Neural progenitor cell (in vitro differentiated cells): Measurements from ENCODE around the gene ME1. TPM values are rescaled to one million over a fixed set of nuclear protein-coding genes. Genes with fewer than 3 reads are reported as not detected.

Experiments used
- DNase-seq: peaks from one replicate; pipeline ENCODE4 v3.0.0-alpha.2; 2016; ENCODE audit warnings: low spot score
- H2AFZ ChIP-seq: fragments of 200-600 bp; sonication (generic); replicated peaks from 2 replicates; pipeline ENCODE4 v1.6.1; 2016; ENCODE audit warnings: antibody characterized with exemption
- H3F3A ChIP-seq: fragments of 200-600 bp; sonication (generic); 2 replicates; pipeline ENCODE4 v1.6.1; 2016; ENCODE audit warnings: antibody characterized with exemption, low read depth
- H3K27ac ChIP-seq: fragments of 200-600 bp; sonication (generic); 2 replicates; pipeline ENCODE4 v1.5.1; 2016; ENCODE audit warnings: mild to moderate bottlenecking
- H3K27me3 ChIP-seq: fragments of 200-600 bp; sonication (generic); 2 replicates; pipeline ENCODE4 v1.6.1; 2016; ENCODE audit warnings: mild to moderate bottlenecking, moderate library complexity
- H3K36me3 ChIP-seq: fragments of 200-600 bp; sonication (generic); 2 replicates; pipeline ENCODE4 v1.5.1; 2016
- H3K4me1 ChIP-seq: fragments of 200-600 bp; sonication (generic); 2 replicates; pipeline ENCODE4 v1.6.1; 2016; ENCODE audit warnings: mixed run types
- H3K4me2 ChIP-seq: fragments of 200-600 bp; sonication (generic); 2 replicates; pipeline ENCODE4 v1.6.1; 2016
- H3K4me3 ChIP-seq: fragments of 200-600 bp; sonication (generic); 2 replicates; pipeline ENCODE4 v1.5.1; 2016
- H3K79me2 ChIP-seq: fragments of 200-600 bp; sonication (generic); 2 replicates; pipeline ENCODE4 v1.6.1; 2016; ENCODE audit warnings: low read depth
- H3K9ac ChIP-seq: fragments of 200-600 bp; sonication (generic); 2 replicates; pipeline ENCODE4 v1.6.1; 2016
- H3K9me3 ChIP-seq: fragments of 200-600 bp; sonication (generic); 2 replicates; pipeline ENCODE4 v1.5.1; 2016; ENCODE audit warnings: low read depth
- H4K20me1 ChIP-seq: fragments of 200-600 bp; sonication (generic); 2 replicates; pipeline ENCODE4 v1.6.1; 2016; ENCODE audit warnings: low read depth
- H3K27ac Mint-ChIP-seq: 3 replicates; pipeline ENCODE4 v1.8.0; 2021; ENCODE audit warnings: mixed read lengths
- H3K27me3 Mint-ChIP-seq: 2 replicates; pipeline ENCODE4 v1.8.0; 2022; ENCODE audit warnings: low read depth, mild to moderate bottlenecking, inconsistent platforms, moderate library complexity, mixed read lengths; ENCODE audit not compliant: insufficient read depth
- H3K36me3 Mint-ChIP-seq: 3 replicates; pipeline ENCODE4 v1.8.0; 2021; ENCODE audit warnings: mixed read lengths
- H3K4me1 Mint-ChIP-seq: 3 replicates; pipeline ENCODE4 v1.8.0; 2021; ENCODE audit warnings: mixed read lengths
- H3K4me3 Mint-ChIP-seq: 3 replicates; pipeline ENCODE4 v1.8.0; 2021; ENCODE audit warnings: mild to moderate bottlenecking, moderate library complexity, mixed read lengths
- H3K9me3 Mint-ChIP-seq: 3 replicates; pipeline ENCODE4 v1.8.0; 2020; ENCODE audit warnings: mixed read lengths
- EZH2 ChIP-seq: fragments of 200-600 bp; sonication (generic); IDR thresholded peaks from 2 replicates; pipeline ENCODE4 v1.6.1; 2017; ENCODE audit warnings: antibody characterized with exemption, mild to moderate bottlenecking, moderate library complexity
- EZH2phosphoT487 ChIP-seq: fragments of 200-600 bp; sonication (generic); IDR thresholded peaks from 2 replicates; pipeline ENCODE4 v1.6.1; 2017; ENCODE audit warnings: antibody characterized with exemption
- total RNA-seq: library from RNA; depleted of rRNA; stranded (reverse); fragments of >200 nt; gene quantifications from 2 replicates; pipeline ENCODE4 v1.2.3, GENCODE V29; 2015; ENCODE audit warnings: low replicate concordance
- TF ChIP-seq, protein P1 (sequence below): fragments of 200-600 bp; sonication (generic); IDR thresholded peaks from 2 replicates; pipeline ENCODE4 v1.5.1; 2017; ENCODE audit warnings: antibody characterized with exemption, mild to moderate bottlenecking

ME1 gene
- total RNA-seq, 1 donor from 2014 or later = 2.8 TPM

DNA sequence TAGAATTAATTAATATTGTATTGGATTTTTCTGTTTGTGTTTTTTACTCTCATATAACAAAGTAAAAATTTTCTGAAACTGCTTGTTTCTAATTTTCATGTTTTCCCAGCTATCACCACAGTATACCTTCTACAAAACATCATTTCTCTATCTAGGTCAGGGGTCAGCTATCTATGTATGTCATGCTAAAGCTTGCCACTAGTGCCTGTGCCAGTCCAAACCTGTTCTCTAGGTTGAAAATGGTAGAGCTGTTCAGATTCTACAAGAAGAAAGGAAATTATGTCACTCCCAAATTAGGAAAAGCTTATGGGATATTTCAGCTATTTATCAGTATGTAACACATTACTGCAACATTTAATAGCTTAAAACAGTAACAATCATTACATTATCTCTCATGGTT lies 5.8 kb upstream of the ME1 start:
- Mint-ChIP-seq H3K36me3 (no peaks in the 10 kb centered on the region), H3K4me3 (no peak overlapping the region), H3K9me3 (peaks cover 2% of the 10 kb centered on the region), H3K4me1 (no peaks in the 10 kb centered on the region), H3K27me3 (peaks cover 5% of the 10 kb centered on the region), H3K27ac (no peak overlapping the region)
- DNase-seq = no peak
- Histone ChIP-seq H4K20me1 (no peaks in the 10 kb centered on the region), H3K79me2 (no peaks in the 10 kb centered on the region), H3K4me1 (no peaks in the 10 kb centered on the region), H3K4me3 (no peak overlapping the region), H3F3A (peaks cover 8% of the 10 kb centered on the region), H2AFZ (no peak overlapping the region), H3K9me3 (no peaks in the 10 kb centered on the region), H3K36me3 (no peaks in the 10 kb centered on the region), H3K27me3 (peaks cover 7% of the 10 kb centered on the region), H3K9ac (no peak overlapping the region), H3K4me2 (no peak overlapping the region), H3K27ac (no peak overlapping the region)
- TF ChIP-seq EZH2phosphoT487 = no peak
- TF ChIP-seq EZH2 = no peak
- TF ChIP-seq, protein P1, sequence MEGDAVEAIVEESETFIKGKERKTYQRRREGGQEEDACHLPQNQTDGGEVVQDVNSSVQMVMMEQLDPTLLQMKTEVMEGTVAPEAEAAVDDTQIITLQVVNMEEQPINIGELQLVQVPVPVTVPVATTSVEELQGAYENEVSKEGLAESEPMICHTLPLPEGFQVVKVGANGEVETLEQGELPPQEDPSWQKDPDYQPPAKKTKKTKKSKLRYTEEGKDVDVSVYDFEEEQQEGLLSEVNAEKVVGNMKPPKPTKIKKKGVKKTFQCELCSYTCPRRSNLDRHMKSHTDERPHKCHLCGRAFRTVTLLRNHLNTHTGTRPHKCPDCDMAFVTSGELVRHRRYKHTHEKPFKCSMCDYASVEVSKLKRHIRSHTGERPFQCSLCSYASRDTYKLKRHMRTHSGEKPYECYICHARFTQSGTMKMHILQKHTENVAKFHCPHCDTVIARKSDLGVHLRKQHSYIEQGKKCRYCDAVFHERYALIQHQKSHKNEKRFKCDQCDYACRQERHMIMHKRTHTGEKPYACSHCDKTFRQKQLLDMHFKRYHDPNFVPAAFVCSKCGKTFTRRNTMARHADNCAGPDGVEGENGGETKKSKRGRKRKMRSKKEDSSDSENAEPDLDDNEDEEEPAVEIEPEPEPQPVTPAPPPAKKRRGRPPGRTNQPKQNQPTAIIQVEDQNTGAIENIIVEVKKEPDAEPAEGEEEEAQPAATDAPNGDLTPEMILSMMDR = no peak

DNA sequence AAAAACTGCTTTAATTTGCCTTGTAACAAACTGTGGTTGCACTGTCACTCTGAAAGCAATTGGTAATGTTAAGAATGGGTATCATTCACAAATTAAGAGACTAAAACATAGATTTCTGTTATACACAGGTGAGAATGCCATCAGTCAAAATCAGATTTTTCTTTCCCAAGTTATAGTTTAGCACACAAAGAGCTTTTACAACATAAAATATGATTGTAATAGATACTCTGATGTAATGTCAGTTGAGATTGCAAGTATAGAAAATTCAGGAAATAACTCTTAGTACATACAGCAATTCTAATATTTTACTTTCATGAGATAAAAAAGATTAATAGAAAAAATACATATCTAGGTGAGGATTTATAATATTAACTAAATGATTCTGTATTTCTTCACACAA lies 2.3 kb upstream of the ME1 start:
- Histone ChIP-seq H3K9ac (no peak overlapping the region), H3K4me3 (no peak overlapping the region), H3K27me3 (peaks cover 18% of the 10 kb centered on the region), H3K4me1 (peaks cover 11% of the 10 kb centered on the region), H3K9me3 (no peaks in the 10 kb centered on the region), H4K20me1 (no peaks in the 10 kb centered on the region), H3K27ac (no peak overlapping the region), H3K36me3 (no peaks in the 10 kb centered on the region), H2AFZ (no peak overlapping the region), H3K79me2 (peaks cover 8% of the 10 kb centered on the region), H3K4me2 (no peak overlapping the region), H3F3A (peaks cover 10% of the 10 kb centered on the region)
- DNase-seq = no peak
- H3K27me3 Mint-ChIP-seq = peaks cover 10% of the 10 kb centered on the region
- no peaks in the 10 kb centered on the region for H3K36me3 Mint-ChIP-seq
- H3K4me3 Mint-ChIP-seq = no peak overlapping the region
- TF ChIP-seq, protein P1 = no peak
- TF ChIP-seq EZH2phosphoT487 = no peak
- TF ChIP-seq EZH2 = no peak
- H3K9me3 Mint-ChIP-seq = no peaks in the 10 kb centered on the region
- no peak overlapping the region for H3K27ac Mint-ChIP-seq
- H3K4me1 Mint-ChIP-seq = peaks cover 9% of the 10 kb centered on the region

DNA sequence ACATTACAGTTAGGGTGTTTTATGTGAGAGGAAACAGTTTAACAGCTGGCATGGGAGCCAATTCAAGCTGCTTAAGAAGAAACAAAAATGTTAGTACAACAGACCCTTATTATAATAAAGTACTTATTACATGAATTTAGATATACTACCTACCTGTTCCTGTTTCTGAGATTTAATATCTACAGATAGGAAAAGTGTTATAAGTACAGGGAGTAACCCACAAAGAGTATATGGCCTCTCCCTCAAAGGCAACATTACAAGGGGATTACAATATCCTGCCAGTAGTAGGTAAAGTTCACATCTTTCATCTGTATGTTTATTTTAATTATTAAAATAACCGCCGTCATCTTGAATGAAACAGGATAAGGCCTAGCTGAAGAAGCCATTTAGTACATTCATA lies 1.8 kb upstream of the ME1 start:
- TF ChIP-seq EZH2 (no peak), EZH2phosphoT487 (no peak)
- H3K4me1 Mint-ChIP-seq = peaks cover 9% of the 10 kb centered on the region
- peaks cover 18% of the 10 kb centered on the region for H3K27me3 ChIP-seq

DNA sequence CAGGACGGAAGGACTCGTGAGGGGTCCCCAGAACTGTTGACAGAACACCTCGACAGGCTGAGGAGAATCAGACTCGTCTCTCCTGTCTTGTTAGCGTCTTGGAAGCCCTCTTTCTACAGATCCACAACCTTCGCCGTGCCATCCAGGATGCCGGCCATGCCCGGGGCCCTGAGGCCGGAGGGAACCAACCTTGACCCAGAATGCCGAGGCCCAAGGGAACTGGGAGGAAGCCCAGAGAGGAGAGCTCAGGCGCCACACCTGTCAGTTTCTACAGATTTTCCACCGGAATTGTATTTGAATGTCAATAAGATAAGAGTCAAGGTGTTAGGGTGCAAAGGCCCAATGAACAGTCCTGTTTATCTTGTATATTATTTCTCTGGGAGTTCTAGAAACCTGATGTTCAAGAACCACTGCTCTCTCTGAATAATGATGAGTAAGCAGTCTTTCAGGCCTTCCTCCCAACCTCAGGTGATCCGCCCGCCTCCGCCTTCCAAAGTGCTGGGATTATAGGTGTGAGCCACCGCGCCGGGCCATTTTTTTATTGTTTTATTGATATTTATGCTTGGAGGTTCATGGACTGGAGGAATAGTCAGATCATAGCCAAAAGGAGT lies 799 bp upstream of the ME1 start:
- H3K36me3 Mint-ChIP-seq = no peaks in the 10 kb centered on the region
- Histone ChIP-seq H3K4me3 (peak overlapping the region; percentile 63), H3K27me3 (peaks cover 18% of the 10 kb centered on the region), H3K27ac (no peak overlapping the region), H3K4me1 (peaks cover 11% of the 10 kb centered on the region), H3K36me3 (no peaks in the 10 kb centered on the region), H3K4me2 (peak overlapping the region; percentile 95), H2AFZ (peak overlapping the region; percentile 92), H4K20me1 (no peaks in the 10 kb centered on the region), H3F3A (peaks cover 10% of the 10 kb centered on the region), H3K9ac (no peak overlapping the region), H3K79me2 (peaks cover 8% of the 10 kb centered on the region), H3K9me3 (no peaks in the 10 kb centered on the region)
- no peak for DNase-seq
- TF ChIP-seq EZH2phosphoT487 = no peak
- no peak overlapping the region for H3K27ac Mint-ChIP-seq
- H3K4me1 Mint-ChIP-seq = peaks cover 9% of the 10 kb centered on the region
- peaks cover 10% of the 10 kb centered on the region for H3K27me3 Mint-ChIP-seq
- H3K4me3 Mint-ChIP-seq = peak overlapping the region; percentile 81
- no peaks in the 10 kb centered on the region for H3K9me3 Mint-ChIP-seq

More for the DNA sequence above, 1.8 kb upstream of the ME1 start:
- Histone ChIP-seq H3K4me1 (peaks cover 11% of the 10 kb centered on the region), H3K79me2 (peaks cover 8% of the 10 kb centered on the region), H3K4me3 (no peak overlapping the region), H3K4me2 (no peak overlapping the region), H3K9ac (no peak overlapping the region), H2AFZ (no peak overlapping the region), H3F3A (peaks cover 10% of the 10 kb centered on the region), H3K27ac (no peak overlapping the region), H3K36me3 (no peaks in the 10 kb centered on the region), H3K9me3 (no peaks in the 10 kb centered on the region), H4K20me1 (no peaks in the 10 kb centered on the region)
- Mint-ChIP-seq H3K27me3 (peaks cover 10% of the 10 kb centered on the region), H3K9me3 (no peaks in the 10 kb centered on the region), H3K4me3 (no peak overlapping the region), H3K27ac (no peak overlapping the region), H3K36me3 (no peaks in the 10 kb centered on the region)
- DNase-seq = no peak
